Stimulated activated CD8-positive, alpha-beta memory T cell treated with anti-CD3 and anti-CD28 coated beads, Interleukin-4, amount 100 ng/mL, for 4 hours (primary cell): ENCODE data around the gene RGS7.

Source experiments
- DNase-seq, 2 donors: peaks; one replicate each; pipeline ENCODE4 v3.0.0-alpha.2; 2020; ENCODE audit warnings: low read depth in 2 of 2, low spot score in 1 of 2

RGS7 gene

GRCh38 chr1:241086686-241087085 is 270.3 kb downstream of the RGS7 start:
- DNase-seq, result no peak

GRCh38 chr1:241083285-241083684 is 273.7 kb downstream of the RGS7 start:
- DNase-seq, result no peak

- no peak for DNase-seq
Measured at GRCh38 chr1:241081473-241081872, 275.5 kb downstream of the RGS7 start.

- DNase-seq, result no peak
Measured at GRCh38 chr1:241079459-241079858, 277.5 kb downstream of the RGS7 start.

- no peak for DNase-seq
Measured at GRCh38 chr1:241079047-241079446, 278.0 kb downstream of the RGS7 start.

GRCh38 chr1:241077386-241078147 is 279.4 kb downstream of the RGS7 start:
- no peak for DNase-seq

- no peak for DNase-seq
Measured at GRCh38 chr1:241074507-241074906, 282.5 kb downstream of the RGS7 start.

GRCh38 chr1:241068359-241068758 is 288.6 kb downstream of the RGS7 start:
- no peak for DNase-seq

GRCh38 chr1:241063276-241063675 is 293.7 kb downstream of the RGS7 start:
- DNase-seq, result no peak

GRCh38 chr1:241061062-241061461 is 295.9 kb downstream of the RGS7 start:
- no peak for DNase-seq

GRCh38 chr1:241048622-241049021 is 308.4 kb downstream of the RGS7 start:
- no peak for DNase-seq

- no peak for DNase-seq
Measured at GRCh38 chr1:241045659-241046058, 311.3 kb downstream of the RGS7 start.

GRCh38 chr1:241034203-241034936 is 322.6 kb downstream of the RGS7 start:
- no peak for DNase-seq

- no peak for DNase-seq
Measured at GRCh38 chr1:241024834-241025233, 332.2 kb downstream of the RGS7 start.

- DNase-seq, result no peak
Measured at GRCh38 chr1:241022366-241022765, 334.6 kb downstream of the RGS7 start.

- no peak for DNase-seq
Measured at GRCh38 chr1:241020851-241021697, 335.9 kb downstream of the RGS7 start.

GRCh38 chr1:241012708-241013340 is 344.2 kb downstream of the RGS7 start:
- no peak for DNase-seq

- no peak for DNase-seq
Measured at GRCh38 chr1:241007668-241008067, 349.3 kb downstream of the RGS7 start.

- DNase-seq, result no peak
Measured at GRCh38 chr1:240999826-241000225, 357.2 kb downstream of the RGS7 start.

- no peak for DNase-seq
Measured at GRCh38 chr1:240998441-240999015, 358.5 kb downstream of the RGS7 start.

GRCh38 chr1:240998024-240998423 is 359.0 kb downstream of the RGS7 start:
- DNase-seq, result no peak
